NCI-H2107 treated with DMSO at 0.1 percent for 48 hours (cell line): ENCODE results near the gene ERVK3-1.
A peak's percentile ranks its signal among the peaks of the same experiment; 100 is the strongest.
"Not testable (repeated sequence)": the region's sequence is repeated elsewhere in the genome, so short reads cannot be mapped to it uniquely, and the experiment has no call there.

Source experiments
- DNase-seq: peaks from one replicate; lab custom pipeline; 2025; ENCODE audit not compliant: unreplicated experiment; lab: John Stamatoyannopoulos, UW

ERVK3-1 gene, protein sequence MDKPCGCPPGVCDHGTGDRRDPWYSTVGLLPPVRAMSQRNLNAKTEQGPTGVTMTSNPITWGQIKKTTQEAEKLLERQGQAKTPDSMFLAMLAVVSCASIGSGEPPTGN

DNA sequence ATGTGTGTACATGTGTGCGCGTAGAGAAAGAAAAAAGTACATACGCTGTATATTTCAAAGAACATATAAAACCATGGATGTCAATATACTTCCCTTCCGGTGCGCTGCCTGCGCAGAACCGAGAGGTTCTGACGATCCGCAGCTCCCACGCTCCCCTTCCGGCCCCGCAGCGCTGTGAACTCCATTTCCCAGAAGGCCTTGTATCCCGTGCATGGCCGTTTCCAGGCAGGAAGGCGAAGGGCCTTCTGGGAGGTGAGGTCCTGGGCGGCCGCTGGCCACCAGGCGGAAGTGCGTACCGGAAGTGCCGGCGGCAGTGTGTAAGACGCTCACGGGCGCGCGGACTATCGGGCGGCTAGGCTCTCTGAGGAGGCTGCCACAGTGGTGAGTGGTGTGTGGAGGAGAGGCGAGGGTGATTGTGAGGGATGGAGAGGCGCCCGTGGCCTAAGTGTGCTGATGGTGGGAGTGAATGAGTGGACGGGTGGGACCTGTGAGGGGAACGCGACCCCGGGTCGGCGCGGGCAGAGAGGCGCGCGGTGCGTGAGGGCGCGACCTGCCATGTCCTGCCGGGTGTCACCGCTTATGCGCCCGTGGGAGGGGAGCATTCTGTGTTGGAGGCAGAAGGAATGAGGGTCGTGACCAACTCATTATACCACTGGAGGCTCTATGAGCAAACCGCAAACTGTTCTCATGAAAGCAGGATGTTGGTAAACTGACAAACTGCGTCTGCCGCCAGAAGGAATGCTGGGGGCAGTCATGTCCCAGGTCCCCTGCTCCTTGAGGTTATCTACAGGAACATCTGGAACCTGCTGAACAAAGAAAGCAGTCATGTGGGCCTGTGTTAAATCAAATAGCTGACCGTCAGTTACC, at the start of gene ERVK3-1:
ERVK3-1 (plus strand) TSS at position 313 of the 867 bp plus-strand sequence. CDS start 6,792 bp downstream, outside the sequence.
- peak; percentile 94 for DNase-seq

DNA sequence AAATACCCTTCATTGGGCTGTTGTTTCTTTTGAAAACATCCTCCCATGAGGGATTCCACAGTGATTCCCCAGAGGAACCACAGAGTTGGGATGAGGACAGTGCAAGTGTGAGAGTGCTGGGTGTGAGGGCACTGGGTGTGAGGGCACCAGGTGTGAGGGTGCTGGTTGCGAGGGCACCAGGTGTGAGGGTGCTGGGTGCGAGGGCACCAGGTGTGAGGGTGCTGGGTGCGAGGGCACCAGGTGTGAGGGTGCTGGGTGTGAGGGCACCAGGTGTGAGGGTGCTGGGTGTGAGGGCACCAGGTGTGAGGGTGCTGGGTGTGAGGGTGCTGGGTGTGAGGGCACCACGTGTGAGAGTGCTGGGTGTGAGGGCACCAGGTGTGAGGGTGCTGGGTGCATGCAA, 46.9 kb upstream of the ERVK3-1 start:
- DNase-seq = not testable (repeated sequence)

DNA sequence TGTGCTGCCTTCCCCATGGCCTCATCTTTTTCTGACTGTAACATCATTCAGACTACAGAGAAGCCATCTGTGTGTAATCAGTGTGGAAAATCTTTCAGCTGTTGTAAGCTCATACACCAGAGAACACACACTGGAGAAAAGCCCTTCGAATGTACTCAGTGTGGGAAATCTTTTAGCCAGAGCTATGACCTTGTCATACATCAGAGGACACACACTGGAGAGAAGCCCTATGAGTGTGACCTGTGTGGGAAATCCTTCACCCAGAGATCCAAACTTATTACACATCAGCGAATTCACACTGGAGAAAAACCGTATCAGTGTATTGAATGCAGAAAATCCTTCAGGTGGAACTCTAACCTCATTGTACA, 43.6 kb upstream of the ERVK3-1 start:
- no peak for DNase-seq

DNA sequence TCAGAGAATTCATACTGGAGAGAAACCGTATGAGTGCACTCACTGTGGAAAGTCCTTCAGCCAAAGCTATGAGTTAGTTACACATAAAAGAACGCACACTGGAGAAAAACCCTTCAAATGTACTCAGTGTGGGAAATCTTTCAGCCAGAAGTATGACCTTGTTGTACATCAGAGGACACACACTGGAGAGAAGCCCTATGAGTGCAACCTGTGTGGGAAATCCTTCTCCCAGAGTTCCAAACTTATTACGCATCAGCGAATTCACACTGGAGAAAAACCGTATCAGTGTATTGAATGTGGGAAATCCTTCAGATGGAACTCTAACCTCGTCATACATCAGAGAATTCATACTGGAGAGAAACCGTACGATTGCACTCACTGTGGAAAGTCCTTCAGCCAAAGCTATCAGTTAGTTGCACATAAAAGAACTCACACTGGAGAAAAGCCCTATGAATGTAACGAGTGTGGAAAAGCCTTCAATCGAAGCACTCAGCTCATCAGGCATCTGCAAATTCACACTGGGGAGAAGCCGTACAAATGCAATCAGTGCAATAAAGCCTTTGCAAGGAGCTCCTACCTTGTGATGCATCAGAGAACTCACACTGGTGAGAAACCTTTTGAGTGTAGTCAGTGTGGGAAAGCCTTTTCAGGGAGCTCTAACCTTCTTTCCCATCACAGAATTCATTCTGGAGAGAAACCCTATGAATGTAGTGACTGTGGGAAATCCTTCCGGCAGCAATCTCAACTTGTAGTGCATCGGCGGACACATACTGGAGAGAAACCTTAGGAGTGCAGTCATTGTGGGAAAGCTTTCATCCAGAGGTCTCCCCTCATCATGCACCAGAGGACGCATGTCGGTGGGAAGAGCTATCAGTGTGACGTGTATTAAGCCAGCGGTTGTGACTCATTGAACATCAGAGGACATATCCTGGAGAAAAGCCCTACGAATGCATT, 42.9 kb upstream of the ERVK3-1 start:
- no peak for DNase-seq

DNA sequence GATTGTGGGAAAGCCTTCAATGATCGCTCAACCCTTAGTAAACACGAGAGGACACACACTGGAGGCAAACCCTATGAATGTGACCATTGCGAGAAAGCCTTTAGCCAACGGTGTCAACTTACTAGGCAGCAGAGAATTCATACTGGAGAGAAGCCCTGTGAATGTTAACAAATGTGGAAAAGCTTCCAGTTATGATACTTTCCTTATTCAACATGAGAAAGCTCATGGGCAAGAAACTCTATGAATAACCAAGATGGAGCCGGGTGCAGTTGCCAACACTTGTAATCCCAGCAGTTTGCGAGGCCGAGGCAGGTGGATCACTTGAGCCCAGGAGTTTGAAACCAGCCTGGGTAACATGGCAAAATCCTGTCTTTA, 42.3 kb upstream of the ERVK3-1 start:
- no peak for DNase-seq

DNA sequence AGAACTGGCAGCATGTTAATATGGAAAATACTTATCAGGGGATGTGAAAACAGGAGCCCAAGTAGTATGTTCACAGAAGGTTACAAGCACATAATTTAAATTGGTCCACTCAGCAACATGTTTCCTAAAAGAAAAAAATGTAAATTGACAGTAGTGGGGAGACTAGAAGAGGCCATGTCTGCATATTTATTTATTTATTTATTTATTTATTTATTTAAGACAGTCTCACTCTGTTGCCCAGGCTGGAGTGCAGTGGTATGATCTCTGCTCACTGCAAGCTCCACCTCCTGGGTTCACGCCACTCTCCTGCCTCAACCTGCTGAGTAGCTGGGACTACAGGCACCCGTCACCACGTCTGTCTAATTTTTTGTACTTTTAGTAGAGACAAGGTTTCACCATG, 40.1 kb upstream of the ERVK3-1 start:
- no peak for DNase-seq

DNA sequence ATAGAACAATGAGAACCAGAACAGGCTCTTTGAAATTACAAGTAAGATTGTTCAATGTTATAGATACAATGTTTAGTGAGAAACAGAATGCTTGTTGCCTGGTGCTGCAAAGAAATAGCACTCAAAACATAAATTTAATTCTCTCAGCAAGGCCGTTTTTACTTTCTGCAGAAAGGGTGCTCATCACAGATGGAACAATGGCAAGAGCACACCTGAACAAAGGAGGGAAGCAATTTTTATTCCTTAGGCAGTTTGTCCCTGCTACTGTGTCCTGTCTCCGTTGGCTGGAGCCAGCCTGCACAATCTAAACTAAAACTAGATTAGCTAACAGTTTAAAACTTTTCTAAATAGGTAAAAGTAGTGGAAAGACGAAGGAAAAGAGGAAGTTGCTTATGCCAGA, 36.8 kb upstream of the ERVK3-1 start:
- DNase-seq = no peak

DNA sequence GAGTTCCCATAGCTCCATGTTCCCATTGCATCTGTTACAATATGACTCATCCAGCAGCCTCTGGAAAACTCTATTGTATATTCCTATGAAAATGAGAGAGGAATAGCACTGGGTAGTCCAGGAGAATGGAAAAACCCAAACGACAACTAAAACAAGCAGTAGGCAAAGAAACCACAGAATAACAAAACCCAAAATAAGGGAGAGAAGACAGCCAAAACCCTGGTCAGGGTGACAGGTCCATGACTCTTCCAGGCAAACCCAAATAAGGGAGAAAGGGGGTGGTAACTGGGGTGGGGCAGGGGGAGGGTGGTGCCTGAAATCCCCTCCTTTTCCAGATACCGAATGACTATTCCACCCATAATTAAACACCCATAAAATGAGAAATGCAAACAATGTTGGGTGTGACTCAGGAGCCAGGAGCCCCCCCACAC, 30.4 kb upstream of the ERVK3-1 start:
- DNase-seq = no peak

DNA sequence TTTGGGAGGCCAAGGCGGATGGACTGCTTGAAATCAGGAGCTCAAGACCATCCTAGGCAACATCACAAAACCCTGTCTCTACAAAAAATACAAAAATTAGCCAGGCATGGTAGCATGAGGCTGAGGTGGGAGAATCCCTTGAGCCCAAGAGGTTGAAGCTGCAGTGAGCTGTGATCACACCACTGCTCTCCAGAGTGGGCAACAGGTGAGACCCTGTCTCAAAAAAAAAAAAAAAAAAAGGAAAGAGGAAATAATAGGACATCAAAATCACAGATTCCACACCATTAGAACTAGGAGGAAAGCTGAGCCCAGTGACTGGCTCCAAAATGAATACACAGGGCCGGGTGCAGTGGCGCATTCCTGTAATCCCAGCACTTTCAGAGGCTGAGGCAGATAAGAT, 29.6 kb upstream of the ERVK3-1 start:
- DNase-seq = no peak

DNA sequence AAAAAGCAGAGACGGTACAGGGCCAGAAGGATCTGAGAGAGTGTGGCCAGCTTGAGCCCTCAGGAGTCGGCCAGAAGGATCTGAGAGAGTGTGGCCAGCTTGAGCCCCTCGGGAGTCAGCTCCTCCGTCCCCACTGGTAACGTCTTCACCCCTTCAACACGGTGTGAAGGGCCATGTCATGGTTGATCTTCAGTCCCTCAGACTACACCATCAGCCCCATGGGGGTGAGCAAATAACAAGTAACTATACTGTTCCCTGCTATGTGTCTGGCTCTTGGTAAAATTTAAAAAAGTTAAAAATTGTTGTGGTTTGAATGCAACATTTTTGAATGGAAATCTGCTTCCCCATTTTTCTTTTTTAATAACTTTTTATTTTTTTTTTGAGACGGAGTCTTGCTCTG, 28.0 kb upstream of the ERVK3-1 start:
- DNase-seq = no peak

DNA sequence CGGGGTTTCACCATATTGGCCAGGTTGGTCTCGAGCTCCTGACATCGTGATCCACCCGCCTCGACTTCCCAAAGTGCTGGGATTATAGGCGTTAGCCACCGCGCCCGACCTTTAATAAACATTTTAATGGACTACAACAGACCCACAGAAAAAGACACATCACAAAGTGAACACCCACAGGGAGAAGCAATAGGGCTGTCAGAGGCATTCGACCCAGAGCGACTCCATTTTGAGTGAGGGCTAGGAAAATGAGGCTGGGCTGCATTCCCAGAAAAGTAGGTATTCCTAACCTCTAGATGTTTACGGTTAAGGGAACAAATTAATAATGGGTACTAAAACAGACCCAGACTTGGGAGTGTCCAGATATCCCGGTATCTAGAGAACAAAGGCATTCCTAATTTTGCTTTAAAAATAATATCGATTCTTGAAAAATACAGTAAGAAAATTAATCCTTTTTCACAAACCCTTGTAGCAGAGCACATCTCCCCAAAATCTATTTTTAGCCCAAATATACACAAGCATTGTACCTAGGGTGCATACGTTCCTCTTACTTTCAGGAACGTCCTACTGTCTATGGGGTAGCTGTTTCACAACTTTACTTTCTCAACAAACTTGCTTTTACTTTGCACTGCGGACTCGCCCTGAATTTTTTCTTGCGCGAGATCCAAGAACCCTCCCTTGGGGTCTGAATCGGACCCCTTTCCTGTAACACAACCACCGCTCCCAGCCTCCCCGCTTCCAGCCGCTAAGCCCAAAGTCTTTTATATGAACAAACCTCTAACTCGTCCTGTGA, 27.2 kb upstream of the ERVK3-1 start:
- DNase-seq = no peak

DNA sequence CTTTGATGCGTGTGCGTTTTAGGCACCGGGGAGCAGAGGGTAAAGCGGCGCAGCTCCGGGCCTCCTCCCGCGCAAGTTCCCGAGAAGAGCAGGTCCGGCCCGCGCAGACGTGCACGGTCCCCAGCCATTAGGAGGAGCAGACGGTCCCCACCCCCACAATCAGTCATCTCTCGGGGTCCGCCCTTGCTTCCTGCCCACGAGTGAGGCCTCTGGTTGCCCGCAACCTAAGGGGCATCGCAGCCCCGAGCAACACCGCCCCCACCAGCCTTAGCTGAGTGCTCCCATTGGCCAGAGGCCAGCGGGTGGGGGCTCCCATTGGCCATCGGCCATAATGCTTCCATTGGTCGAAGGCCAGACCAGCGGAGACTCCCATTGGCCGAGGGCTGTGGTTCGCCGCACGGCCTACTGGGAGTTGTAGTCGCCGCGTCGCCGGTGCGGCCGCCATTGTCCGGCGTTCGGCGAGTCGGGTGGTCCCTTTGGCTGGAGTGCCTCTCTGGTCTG, 26.6 kb upstream of the ERVK3-1 start, which contains the start of gene ZNF8:
ZNF8 (plus strand) TSS at position 415 of the 501 bp plus-strand sequence. CDS start 127 bp downstream, outside the sequence.
- DNase-seq = peak; percentile 90

DNA sequence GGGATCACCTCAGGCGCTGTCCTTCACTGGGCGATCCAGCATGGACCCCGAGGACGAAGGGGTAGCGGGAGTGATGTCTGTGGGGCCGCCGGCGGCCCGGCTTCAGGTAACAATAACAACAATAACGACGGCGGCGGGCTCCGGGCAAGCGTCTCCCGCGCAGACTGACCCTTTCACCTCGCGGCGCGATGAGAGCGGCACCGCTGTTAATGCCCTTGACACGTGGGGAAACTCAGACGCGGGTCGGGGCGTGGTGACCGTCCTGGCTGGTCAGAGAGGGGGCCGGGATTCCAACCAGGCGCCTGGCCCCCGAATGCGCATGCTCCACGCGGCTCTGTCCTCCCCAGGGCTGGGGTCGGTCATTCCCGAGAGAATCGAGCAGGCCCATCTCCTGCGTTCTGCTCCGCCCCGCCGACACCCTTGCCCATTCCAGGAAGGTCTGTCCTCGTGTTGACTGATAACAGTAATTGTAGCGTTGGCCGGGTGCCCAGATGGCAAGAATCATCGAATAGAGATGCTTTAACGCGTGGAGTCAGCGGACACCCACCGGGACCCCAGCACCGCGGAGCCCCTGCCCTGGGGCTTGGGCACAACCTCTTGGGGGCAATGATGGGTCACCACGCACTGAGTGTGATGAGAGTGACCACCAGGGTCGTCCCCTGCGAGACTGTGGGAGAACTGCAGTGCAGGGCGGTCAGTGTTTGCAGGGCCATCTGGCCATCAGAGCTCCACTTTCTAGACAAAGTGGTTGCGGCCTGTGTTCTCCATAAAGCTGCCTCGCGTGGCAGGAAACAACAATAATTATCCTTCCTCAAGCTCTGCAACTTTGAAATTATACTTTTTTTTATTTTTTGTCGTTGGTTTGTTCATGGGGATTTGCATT, 25.9 kb upstream of the ERVK3-1 start:
- no peak for DNase-seq

DNA sequence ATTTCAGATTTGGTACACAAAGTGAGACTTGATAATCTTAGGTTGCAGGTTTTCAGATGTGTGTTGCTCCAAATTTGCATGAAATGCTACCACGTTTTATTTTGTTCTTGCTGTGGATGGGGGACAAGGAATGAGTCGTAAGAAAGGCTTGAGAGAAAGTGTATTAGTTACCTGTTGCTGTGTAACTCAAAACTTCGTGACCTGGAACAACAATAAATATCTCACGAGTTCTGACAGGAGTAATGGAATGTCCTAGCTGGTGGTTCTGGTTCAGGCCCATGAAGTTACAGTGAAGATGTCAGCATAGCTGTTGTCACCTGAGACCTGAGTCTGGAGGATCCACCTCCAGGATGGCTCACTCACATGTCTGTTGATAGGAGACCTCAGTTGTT, 25.3 kb upstream of the ERVK3-1 start:
- no peak for DNase-seq

DNA sequence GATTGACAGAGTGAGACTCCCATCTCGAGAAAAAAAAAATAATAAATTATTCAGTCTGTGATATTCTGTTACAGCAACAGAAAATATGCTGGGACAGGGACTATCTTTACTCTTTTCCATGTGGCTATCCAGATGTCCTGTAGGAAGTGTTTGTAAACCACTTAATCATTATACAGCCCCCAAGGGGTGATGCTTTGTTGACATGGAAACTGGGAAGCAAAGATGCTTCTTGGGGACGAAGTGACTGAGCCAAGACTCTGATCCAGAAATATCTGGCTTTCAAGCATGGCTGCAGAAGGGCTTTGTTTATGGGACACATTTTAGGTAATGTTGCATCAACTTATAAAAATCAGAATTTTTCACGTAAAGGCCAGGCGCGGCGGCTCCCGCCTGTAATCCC, 21.0 kb upstream of the ERVK3-1 start:
- no peak for DNase-seq

DNA sequence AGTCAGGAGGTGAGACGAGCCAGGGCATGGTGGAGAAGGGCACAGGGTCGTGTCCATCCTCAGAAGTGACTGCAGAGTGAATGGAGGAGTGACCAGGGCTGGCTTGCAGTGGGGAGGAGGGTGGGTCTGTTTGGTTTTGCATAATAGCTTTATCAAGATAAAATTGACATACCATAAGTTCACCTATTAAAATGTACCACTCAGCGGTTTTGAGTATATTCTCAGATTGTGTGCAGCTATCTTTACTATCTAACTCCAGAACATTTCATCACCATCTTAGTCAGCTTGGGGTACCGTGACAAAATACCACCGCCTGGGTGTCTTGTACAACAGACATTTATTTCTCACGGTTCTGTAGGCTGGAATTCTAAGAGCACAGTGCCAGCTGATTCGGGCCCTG, 13.2 kb upstream of the ERVK3-1 start:
- no peak for DNase-seq

DNA sequence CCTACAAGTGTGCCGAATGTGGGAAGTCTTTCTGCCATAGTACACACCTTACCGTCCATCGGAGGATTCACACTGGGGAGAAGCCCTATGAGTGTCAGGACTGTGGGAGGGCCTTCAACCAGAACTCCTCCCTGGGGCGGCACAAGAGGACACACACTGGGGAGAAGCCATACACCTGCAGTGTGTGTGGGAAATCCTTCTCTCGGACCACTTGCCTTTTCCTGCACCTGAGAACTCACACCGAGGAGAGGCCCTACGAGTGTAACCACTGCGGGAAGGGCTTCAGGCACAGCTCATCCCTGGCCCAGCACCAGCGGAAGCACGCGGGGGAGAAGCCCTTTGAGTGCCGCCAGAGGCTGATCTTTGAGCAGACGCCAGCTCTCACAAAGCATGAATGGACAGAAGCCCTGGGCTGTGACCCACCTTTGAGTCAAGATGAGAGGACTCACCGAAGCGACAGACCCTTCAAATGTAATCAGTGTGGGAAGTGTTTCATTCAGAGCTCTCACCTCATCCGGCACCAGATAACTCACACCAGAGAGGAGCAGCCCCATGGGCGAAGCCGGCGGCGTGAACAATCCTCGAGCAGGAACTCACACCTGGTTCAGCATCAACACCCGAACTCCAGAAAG, 10.3 kb upstream of the ERVK3-1 start:
- no peak for DNase-seq

DNA sequence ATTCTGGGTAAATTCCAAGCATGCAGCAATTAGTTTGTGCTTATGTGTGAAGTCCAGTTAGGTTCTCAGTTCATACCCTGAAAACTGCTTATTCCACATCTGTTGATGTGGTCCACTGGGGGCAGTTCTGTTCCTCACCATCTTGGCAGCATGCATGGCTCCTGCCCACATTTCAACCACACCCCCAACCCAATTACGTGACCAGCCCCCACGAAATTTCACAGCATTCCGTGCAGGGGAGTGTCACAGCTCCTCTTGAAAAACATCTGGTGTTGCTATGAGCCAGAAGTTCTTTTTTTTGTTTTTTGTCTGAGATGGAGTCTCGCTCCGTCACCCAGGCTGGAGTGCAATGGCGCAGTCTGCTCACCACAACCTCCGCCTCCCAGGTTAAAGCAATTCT, 9.1 kb upstream of the ERVK3-1 start:
- no peak for DNase-seq

DNA sequence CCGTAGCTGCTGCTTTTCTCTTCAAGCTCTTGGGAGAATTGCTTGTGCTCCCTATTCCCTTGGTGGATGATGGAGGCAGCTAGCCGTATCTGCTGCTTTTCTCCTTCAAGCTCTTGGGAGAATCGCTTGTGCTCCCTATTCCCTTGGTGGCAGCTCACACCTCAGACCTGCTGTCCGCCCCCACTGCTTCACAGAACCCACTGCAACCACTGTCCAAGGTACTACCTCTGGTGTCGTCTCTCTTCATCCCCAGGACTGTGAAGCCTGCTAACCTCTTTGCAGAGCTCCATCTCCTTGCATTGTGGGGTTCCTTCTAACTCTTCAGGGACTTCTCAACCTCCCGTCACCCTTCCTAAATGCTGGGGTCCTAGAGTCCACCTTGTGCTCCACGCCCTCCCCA, 4.6 kb upstream of the ERVK3-1 start:
- DNase-seq = no peak
